Effector CD8-positive, alpha-beta T cell (primary cell): ENCODE results near the gene ANO3.
"Not testable (repeated sequence)": the region's sequence is repeated elsewhere in the genome, so short reads cannot be mapped to it uniquely, and the experiment has no call there.

Experiments
- DNase-seq: peaks from one replicate; lab custom pipeline; 2025; lab: John Stamatoyannopoulos, UW
- total RNA-seq, 4 experiments: gene quantifications; one replicate each; lab custom pipeline; 2026; lab: John Stamatoyannopoulos, UW

ANO3 gene
- total RNA-seq = 0 to 0.09 (median 0) reads per million in 4 experiments

GRCh38 chr11:26331911-26332571 lies at the start of gene ANO3:
ANO3 (plus strand) TSS chr11:26332130; CDS start chr11:26332276, 146 bp downstream.
- no peak for DNase-seq

GRCh38 chr11:26283852-26284408 lies 48.0 kb upstream of the ANO3 start:
- no peak for DNase-seq

GRCh38 chr11:26285608-26286007 lies 46.3 kb upstream of the ANO3 start:
- DNase-seq = no peak

DNA sequence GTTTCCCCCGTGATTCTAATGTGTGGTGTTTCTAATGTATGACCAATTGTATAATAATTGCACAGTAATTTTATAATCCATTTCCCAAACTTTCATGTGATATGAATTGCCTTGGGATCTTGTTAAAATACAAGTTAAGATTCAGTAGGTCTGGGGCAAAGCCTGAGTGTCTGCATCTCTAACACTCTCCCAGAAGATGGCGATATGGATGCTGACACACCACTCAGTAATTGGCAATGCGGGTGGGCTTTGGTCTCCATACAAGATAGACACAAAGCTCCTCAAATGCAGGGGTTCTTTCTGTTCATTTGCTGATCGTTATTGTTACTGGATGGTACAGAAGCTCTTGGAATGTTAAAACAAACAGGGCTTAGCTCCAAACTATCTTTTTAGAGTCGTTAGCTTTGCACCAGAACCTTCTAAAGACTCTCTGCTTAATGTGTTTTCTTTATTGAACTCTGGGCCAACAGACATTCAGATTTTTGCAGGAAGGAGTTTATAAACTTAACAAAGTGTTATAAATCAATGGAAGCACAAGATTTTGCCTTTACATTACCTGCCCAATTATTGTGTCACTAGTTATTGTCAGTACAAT lies 45.4 kb upstream of the ANO3 start:
- no peak for DNase-seq

GRCh38 chr11:26287067-26287518 lies 44.8 kb upstream of the ANO3 start:
- no peak for DNase-seq

- DNase-seq = no peak
These were observed 34.5 kb upstream of the ANO3 start for GRCh38 chr11:26297189-26297975.

DNA sequence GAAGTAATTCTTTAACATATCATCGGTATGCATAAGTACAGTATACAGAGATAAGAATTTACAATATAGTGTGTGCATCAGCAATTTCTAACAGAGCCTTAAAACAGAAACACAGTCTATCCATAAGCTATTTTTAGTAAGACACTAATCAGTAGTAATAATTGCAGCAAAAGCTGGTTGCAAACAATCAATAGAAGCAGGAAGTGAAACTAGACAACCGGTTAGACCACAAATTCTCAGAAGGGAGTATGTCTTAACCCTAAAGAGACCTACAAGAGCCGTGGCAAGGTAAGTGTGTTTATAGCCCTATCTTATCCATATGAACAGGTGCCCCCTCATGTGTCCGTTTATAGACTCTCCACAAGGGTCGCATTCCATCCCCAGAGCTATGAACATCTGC lies 15.6 kb upstream of the ANO3 start:
- DNase-seq = not testable (repeated sequence)

DNA sequence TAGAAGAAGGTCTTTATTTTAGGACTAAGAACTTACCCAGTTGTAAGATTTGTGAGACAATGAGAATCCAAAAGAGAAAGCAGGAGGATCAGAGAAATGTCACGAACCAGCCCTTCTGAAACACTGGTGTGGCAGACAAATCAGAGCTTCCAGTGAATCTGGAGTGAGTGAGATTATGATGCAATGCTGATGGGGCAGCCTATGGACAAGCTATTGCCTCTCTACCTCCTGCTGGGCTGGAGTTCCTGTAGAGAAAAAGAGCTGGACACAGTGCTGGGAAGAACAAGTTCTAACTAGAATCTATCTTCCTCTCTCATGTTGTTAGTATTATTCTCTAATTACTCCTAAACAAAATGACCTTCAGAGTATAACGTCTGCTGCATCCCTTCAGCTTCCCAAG lies 12.0 kb upstream of the ANO3 start:
- no peak for DNase-seq

- DNase-seq = no peak
These were observed 10.4 kb upstream of the ANO3 start for GRCh38 chr11:26321516-26321915.

DNA sequence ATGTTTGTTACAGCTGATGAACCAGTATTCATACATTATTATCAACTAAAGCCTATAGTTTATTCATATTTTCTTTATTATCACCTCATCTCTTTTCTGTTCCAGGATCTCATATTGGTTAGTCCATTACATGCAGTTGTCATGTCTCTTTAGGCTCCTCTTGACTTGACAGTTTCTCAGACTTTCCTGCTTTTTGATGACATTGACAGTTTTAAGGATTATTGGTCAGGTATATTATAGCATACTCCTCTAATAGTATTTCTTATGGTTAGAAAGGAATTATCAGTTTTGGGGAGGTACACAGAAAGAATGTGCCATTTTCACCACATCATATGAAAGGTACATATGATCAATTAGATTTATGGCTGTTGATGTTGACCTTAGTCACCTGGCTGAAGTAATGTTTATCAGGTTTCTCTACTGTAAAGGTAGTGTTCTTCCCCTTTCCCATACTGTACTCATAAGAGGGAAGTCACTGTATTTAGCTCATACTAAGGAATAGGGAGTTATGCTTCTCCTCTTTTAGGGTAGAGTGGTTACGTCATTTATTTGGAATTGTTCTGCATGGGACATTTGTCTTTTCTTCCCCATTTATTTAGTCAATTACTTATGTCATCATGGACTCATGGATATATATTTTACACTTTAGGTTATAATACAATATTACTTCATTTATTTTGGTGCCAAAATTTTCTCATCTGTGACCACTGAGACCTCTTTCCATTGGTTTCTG lies 9.4 kb upstream of the ANO3 start:
- no peak for DNase-seq

DNA sequence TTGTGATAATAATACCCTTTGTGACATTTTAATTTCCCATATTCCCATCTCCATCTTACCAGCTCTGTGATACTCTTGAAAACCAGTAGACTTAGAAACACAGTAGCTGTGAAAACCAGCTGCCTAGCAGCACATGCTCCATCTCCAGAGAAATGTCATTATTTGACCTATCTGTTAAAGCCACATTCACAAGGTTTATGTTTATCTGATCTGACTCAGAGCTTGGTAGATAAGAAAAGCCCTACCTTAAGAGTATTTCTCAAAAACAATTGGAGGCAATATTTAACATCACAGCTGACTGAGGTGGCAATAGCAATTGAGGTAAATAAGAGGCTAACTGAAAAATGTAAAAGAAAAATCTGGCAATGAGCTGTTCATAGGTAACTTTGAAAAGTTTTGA lies 8.1 kb upstream of the ANO3 start:
- no peak for DNase-seq

DNA sequence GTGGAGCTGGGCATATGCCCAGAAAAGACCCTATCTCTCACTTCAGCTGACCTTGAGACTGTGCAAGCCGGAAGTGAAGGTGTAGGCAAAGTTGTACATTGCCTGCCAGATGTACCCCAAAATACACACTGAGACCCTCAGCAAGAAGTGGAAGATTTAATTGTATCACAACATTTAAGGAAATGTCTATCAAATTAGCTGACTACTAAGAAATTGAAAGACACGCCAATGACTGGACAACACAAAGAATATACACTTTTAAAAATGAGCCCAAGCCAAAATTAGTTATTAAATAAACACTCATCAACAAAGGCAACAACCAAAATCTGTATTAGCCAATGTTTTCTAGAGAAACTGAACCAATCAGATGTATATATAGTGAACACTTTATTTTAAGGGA lies 7.7 kb upstream of the ANO3 start:
- no peak for DNase-seq

- DNase-seq = no peak
These were observed 5.0 kb upstream of the ANO3 start for GRCh38 chr11:26326793-26327400.

- no peak for DNase-seq
These were observed 2.7 kb upstream of the ANO3 start for GRCh38 chr11:26329206-26329605.

DNA sequence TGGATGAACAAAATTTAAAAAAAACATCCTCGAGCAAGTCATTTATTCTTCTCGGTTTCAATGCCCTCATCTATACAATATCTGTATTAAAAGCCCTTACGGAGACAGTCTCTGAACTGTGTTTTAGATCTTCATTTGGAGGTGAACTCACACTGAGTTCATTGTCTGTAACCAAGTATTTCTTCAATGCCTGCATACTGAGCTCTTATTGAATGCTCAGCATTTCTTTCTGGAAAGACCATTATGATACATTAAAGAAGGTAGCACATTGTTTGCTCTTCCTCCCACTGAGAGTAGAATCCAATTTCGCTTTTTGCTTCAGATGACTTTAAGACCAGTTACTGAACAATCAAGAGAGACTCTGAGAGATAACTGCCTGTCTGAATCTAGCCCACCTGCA lies 1.7 kb upstream of the ANO3 start:
- no peak for DNase-seq

- no peak for DNase-seq
These were observed 614 bp downstream of the ANO3 start for GRCh38 chr11:26332572-26332915.

- no peak for DNase-seq
These were observed 2.0 kb downstream of the ANO3 start for GRCh38 chr11:26333906-26334305.

GRCh38 chr11:26335903-26336302 lies 4.0 kb downstream of the ANO3 start:
- no peak for DNase-seq

DNA sequence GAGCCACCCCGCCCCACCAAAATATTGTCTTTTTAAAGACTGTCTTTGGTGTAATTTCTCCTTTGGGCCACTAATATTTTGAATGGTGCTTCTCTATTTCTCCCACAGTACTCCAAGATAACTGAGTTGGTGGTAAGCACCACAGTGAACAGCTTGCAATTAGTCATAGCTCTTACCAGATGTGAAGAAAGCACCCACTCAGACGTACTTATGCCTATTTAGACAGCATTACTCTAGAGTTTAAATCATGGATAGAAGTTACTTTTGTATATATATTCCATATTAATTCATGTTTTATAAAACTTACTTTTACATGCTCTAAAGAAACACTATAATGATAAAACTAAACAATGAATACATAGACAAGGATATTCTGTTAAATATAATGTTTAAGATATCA lies 12.7 kb downstream of the ANO3 start:
- no peak for DNase-seq

GRCh38 chr11:26348776-26349175 lies 16.8 kb downstream of the ANO3 start:
- DNase-seq = no peak

GRCh38 chr11:26350002-26350401 lies 18.1 kb downstream of the ANO3 start:
- no peak for DNase-seq

DNA sequence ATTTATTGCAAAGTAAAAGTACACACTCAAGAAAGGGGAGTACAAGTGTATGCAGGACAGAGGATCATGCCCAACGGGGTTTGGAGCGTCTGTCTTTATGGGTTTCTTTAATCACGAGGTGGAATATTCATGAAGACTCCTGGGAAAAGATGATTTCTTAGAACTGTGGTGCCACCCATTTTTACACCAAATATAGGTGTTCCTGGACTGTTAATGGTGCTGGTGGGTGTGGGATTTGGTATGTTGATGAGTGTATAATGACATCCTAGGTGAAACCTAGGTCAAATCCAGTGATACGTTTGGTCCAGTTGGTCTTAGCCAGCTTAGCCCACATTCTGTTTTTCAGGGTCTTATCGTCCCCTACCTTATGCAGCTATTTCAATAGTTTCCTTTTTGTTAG lies 21.1 kb downstream of the ANO3 start:
- no peak for DNase-seq
